GM19468 (cell line): ENCODE data around the gene PEX11G.
"Not testable (repeated sequence)": the region's sequence is repeated elsewhere in the genome, so short reads cannot be mapped to it uniquely, and the experiment has no call there.

Experiments used
- ATAC-seq: cut with Tn5 transposase; IDR thresholded peaks from one replicate; pipeline ENCODE4 v1.9.1; 2021; ENCODE audit warnings: mild to moderate bottlenecking, moderate library complexity, moderate number of reproducible peaks; ENCODE audit not compliant: unreplicated experiment; ENCODE audit errors: extremely low read depth

The PEX11G gene

DNA sequence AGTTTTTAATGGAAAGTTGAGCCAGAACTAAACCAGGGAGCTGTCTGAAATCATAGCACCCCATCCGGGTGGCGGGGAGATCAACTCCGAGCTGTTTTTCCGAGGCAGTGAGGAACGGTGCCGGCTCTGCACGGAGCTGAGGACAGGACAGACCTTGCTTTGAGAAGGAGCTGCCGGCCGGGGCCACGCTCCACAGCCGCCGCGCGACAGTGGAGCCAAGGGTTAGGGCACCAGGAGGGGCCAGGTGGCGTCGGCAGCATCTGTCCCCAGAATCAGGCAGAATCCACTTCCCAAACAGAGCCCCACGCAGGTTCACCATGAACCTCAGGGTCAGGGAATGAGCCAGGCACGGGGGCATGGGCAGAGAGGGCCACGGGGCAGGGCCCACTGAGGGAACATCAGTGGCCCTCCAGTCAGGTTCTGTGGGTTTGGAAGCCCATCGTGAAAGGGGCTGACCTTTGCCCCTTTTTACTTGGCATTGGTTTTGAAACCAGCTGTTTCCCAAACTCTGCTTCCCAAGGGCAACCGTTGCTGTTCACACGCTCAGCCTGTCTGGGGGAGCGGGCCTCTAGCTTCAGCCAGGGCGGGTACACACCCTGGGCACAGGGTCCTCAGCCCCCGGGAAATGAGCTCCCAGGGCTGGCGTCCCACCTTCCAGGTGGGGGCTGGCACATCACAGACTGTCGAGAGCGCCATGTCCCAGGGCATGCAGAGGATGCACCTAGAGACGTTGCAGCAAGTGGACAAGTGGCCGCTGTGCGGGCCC is 18.1 kb downstream of the PEX11G start:
- ATAC-seq = no peak

DNA sequence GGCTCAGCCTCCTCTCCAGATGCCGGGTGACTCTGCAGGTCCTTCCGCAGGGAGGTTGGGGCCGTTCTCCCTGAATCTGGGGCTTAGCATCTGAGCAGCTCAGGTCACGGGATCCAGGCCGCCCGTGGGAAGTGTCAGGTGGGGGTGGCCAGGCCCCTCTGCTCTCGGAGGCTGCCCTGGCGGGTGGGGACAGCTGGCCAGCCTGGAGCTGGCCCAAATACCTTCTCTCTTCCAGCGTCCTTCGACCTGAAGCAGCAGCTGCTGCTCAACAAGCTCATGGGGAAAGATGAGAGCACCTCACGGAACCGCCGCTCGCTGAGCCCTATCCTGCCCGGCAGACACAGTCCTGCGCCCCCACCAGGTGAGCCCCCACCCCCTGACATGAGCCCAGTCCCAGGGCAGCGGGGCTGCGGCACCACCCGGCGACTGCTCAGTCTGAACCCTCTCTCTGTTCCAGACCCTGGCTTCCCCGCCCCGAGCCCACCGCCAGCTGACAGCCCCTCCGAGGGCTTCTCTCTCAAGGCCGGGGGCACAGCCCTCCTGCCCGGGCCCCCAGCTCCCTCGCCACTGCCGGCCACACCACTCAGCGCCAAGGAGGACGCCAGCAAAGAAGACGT is 19.1 kb downstream of the PEX11G start:
- no peak for ATAC-seq

DNA sequence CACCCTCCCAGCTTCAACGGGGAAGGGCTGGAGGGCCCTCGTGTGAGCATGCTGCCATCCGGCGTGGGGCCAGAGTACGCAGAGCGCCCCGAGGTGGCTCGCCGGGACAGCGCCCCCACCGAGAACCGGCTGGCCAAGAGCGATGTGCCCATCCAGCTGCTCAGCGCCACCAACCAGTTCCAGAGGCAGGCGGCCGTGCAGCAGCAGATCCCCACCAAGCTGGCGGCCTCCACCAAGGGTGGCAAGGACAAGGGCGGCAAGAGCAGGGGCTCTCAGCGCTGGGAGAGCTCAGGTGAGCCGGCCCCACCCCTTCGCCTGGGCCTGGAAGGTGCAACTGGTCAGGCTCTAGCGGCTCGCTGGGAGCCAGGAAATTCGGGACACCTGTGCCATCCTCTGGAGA is 20.0 kb downstream of the PEX11G start:
- ATAC-seq = no peak

DNA sequence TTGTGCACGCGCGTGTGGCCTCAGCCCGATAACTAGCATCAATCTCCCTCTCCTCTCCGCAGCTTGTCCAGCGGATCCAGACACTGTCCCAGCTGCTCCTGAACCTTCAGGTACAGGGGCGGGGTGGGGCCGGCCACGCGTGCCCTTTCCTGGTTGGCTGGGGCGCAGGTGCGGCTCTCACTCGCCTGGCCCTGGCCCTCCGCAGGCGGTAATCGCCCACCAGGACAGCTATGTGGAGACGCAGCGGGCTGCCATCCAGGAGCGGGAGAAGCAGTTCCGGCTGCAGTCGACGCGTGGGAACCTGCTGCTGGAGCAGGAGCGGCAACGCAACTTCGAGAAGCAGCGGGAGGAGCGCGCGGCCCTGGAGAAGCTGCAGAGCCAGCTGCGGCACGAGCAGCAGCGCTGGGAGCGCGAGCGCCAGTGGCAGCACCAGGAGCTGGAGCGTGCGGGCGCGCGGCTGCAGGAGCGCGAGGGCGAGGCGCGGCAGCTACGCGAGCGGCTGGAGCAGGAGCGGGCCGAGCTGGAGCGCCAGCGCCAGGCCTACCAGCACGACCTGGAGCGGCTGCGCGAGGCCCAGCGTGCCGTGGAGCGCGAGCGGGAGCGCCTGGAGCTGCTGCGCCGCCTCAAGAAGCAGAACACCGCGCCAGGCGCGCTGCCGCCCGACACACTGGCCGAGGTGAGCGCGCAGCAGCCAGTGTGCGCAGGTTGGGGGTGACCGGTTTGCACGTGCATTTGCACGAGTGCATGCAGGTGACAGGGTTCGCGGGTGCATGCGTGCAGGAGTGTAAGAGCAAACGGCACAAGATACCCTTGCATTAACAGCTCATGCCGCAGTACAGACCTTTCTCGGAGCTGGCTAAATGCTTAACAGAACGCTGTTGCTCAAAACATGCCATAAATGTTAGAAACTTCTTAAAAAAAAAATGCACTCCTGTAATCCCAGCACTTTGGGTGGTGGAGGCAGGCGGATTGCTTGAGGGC is 21.5 kb downstream of the PEX11G start:
- ATAC-seq = no peak

DNA sequence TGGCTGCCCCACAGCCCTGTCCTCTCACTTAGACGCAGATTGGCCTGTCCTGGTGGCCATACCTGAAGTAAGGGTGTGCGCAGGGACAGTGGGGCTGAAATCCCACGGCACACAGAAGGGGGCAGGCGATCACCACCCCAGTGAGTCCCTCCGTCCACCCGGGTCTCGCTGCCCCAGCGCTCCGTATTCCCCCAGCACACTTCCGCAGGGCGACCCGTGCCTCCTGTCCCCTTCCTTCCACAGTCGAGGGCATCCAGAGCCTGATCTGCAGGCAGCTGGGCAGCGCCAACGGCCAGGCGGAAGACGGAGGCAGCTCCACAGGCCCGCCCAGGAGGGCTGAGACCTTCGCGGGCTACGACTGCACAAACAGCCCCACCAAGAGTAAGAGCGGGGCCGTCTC is 25.3 kb downstream of the PEX11G start:
- no peak for ATAC-seq

DNA sequence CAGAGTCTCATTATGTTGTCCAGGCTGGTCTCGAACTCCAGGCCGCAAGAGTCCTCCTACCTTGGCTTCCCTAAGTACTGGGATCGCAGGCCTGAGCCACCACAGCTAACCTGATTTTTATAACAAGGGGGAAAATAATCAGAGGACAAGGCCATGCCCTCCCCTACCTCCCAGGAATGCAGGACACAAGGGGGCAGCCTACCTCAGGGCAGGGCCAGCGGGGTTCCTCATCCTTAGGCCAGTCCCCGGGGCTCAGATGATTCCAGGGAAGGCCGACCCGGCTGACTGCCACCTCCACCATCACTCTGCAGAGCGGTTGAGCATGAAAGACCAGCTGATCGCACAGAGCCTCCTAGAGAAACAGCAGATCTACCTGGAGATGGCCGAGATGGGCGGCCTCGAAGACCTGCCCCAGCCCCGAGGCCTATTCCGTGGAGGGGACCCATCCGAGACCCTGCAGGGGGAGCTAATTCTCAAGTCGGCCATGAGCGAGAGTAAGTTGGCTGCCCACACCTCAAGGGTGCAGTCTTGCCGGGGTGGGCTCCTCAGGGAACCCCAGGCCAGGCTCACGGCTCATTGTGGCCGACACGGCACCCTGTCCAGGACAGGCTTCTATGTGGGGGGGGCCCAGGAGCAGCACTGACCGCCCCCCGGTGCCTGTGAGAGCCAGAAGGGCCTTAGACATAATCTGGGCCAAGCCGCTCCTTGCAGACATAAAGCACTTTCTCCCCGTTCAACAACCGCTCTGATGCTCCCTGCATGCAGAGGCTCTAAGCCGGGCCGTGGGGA is 26.8 kb downstream of the PEX11G start:
- ATAC-seq = no peak

DNA sequence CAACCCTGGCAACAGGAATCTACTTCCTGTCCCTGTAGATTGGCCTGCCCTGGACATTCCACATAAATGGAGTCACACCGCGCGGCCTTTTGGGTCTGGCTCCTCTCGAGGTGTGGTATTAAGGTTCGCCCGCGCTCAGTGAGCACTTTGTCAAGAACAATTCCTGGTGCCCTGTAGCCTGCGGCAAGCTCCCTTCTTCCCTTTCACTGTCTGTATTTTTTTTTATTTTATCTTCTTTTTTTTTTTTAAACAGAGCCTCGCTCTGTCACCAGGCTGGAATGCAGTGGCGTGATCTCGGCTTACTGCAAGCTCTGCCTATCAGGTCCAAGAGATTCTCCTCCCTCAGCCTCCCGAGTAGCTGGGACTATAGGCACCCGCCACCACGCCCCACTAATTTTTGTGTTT is 28.3 kb downstream of the PEX11G start:
- ATAC-seq = no peak

DNA sequence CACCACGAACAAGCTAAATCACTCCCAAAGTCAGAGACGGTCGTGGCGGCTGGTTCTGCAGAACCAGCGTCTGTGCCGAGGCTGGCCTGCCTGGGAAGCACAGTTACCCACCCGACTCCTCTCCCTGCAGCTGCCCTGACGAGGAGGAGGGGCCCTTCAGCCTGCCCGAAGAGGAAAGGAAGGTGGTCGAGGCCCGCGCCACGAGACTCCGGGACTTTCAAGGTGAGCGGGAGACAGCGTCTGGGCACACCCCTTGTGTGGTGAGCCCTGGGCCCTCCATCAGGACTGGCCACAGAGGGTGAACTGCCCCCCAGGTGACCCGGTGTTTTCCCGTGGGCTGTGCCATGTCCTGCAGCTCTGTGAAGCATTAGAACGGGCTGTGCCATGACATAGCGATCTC is 29.1 kb downstream of the PEX11G start:
- ATAC-seq = no peak

DNA sequence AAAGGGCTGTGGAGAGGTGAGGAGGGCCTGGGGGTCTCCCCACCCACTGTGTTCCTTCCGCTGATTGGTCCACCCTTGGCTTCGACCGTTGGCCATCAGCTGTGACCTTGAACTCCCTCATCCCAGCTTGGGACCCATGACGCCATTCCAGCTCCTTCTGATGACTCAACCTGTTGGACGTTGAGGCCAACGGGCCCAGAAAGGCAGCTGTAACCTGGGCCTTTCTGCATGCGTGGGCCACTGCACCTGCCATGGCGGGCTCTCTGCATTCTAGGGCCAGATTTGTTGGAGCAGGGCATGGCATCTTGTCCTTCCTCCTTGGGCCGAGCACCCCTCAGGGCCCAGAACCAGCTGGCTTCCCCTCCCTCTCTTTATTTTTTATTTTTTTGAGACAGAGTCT is 30.2 kb downstream of the PEX11G start:
- ATAC-seq = no peak

DNA sequence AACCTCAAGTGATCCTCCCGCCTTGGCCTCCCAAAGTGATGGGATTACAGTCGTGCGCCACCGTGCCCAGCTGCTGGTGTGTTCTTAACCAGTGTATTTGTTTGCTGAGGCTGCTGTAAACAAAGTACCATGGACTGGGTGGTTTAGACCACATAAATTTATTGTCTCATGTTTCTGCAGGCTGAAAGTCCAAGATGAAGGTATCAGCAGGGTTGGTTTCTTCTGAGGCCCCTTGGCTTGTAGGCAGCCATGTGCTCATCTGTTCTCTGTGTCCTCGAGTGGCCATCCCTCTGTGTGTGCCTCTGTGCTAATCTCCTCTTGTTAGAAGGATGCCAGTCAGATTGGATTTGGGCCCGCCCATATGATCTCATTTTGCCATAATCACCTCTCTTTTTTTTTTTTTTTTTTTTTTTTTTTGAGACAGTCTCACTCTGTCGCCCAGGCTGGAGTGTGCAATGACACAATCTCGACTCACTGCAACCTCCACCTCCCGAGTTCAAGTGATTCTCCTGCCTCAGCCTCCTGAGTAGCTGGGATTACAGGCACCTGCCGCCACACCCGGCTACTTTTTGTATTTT is 31.8 kb downstream of the PEX11G start:
- no peak for ATAC-seq

DNA sequence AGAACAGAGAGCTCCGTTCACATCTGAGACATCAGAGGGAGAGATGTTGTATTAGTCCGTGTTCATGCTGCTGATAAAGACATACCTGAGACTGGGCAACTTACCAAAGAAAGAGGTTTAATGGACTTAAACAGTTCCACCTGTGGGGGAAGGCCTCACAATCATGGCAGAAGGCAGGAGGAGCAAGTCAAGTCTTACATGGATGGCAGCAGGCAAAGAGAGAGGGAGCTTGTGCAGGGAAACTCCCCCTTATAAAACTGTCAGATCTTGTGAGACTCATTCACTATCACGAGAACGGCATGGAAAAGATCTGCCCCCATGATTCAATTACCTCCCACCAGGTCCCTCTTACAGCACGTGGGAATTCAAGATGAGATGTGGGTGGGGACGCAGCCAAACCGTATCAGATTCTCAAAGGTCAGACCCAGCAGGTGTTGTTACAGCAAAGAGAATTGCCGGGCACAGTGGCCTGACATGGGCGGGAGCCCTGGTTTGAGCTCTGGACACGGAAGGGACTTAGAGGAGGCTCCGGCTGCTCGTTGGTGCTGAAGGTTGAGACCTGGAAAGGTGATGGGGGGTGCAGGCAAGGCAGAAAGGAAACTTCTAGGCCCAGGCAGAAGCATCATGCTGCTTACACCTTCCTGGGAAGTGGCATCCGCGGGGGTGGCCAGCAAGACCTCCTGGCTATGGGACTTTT is 33.1 kb downstream of the PEX11G start:
- ATAC-seq = no peak

DNA sequence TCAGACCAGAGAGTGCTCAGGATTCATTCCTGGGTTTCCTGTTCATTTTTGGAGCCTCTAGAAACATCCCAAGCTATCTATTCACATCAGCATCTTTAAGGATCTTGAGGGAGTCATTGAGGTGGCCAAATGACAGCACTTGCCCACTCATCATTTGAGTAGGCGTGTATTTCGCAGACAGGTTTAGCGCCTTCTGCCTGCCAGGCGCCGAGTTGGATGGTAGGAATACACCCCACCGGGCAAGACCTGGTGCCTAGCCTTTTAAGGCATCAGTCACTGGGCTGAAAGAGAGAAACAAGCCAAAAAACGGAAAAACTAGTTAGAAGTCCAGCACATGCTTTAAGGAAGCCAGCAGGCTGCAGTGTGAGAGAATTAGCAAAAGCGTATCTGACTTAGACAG is 33.8 kb downstream of the PEX11G start:
- no peak for ATAC-seq

DNA sequence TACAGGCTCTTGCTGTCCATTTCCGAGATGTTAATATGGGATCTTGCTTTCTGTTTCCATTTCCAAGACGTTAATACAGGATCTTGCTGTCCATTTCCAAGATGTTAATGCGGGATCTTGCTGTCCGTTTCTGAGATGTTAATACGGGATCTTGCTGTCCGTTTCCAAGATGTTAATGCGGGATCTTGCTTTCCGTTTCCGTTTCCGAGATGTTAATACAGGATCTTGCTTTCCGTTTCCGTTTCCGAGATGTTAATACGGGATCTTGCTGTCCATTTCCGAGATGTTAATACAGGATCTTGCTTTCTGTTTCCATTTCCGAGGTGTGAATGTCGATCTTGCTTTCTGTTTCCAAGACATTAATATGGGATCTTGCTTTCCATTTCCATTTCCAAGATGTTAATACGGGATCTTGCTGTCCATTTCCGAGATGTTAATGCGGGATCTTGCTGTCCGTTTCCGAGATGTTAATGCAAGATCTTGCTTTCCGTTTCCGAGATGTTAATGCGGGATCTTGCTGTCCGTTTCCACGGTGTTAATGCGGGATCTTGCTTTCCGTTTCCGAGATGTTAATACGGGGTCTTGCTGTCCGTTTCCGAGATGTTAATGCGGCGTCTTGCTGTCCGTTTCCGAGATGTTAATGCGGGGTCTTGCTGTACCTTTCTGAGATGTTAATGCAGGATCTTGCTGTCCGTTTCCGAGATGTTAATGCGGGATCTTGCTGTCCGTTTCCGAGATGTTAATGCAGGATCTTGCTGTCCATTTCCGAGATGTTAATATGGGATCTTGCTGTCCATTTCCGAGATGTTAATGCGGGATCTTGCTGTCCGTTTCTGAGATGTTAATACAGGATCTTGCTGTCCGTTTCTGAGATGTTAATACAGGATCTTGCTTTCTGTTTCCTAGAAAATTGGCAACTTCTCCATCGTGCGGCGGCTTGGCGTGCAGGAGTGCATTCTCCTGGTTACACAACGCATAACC is 38.3 kb downstream of the PEX11G start:
- ATAC-seq = no peak

DNA sequence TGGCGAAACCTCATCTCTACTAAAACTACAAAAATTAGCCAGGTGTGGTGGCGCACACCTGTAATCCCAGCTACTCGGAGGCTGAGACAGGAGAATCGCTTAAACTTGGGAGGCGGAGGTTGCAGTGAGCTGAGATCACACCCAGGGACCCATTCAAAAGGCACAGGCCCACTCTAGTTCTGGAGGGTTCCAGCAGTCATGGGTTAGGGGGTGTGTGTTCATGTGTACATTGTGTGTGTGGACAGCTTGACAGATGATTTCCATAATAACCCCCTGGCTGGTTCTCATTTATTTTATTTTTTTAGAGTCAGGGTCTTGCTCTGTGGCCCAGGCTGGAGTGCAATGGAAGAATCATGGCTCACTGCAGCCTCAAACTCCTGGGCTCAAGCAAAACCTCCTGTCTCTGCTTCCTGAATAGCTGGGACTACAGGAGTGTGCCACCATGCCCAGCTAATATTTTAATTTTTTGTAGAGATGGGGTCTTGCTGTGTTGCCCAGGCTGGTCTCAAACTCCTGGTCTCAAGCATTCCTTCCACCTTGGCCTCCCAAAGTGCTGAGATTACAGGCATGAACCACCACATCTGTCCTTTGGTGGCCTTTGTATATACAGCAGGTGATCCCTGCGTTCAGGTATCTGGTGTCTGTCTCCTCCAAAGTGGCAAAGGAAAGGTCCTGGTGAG is 39.3 kb downstream of the PEX11G start:
- ATAC-seq = not testable (repeated sequence)

DNA sequence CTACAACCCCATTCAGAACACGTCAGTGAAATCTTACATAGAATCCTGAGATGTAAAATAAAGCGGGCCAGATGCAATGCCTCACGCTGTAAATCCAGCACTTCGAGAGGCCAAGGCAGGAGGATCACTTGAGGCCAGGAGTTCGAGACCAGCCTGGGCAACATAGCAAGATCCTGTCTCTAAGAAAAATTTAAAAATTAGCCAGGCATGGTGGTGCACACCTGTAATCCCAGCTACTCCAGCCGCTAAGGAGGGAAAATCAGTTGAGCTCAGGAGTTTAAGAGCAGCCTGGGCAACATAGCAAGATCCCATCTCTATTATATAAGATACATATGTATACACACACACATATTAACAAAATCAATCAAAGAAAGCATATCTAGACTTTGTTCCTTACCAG is 41.2 kb downstream of the PEX11G start:
- ATAC-seq = no peak

DNA sequence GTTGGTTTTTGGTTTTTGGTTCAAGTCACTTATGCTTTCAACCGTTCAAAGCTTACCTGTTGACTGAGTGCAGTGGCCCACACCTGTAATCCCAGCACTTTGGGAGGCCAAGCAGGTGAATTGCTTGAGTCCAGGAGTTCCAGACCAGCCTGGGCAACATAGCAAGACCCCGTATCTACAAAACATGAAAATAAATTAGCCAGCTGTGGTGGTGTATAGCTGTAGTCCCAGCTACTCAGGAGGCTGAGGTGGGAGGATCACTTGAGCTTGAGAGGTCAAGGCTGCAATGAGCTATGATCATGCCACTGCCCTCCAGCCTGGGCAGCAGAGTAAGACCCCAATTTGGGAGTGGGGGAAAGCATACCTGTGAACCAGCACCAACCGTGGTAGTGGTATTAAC is 43.7 kb downstream of the PEX11G start:
- no peak for ATAC-seq

DNA sequence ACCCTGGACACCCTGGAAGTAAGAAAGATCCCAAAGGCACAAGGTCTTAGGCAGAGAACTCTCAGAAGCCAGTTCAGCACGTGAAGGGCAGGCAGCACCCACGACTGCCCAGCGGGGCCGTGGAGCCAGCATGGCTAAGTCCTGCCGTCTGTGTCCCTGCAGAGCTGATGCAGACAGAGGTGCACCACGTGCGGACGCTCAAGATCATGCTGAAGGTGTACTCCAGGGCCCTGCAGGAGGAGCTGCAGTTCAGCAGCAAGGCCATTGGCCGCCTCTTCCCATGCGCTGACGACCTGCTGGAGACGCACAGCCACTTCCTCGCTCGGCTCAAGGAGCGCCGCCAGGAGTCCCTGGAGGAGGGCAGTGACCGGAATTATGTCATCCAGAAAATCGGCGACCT is 44.8 kb downstream of the PEX11G start:
- no peak for ATAC-seq

DNA sequence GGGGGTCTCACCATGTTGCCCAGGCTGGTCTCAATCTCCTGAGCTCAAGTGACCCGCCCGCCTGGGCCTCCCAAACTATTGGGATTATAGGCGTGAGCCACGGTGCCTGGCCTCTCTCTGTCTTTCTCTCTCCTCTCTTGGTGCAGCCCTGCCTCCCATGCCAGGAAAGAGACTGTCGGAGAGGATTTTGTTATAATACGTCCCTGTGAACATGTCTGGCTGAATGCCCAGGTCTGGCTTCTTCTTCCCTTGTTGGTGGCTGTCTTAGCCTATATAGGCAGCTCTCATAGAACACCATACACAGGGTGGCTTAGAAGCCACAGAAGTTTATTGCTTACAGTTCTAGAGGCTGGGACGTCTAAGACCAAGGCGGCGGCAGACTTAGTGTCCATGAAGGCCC is 46.4 kb downstream of the PEX11G start:
- ATAC-seq = no peak
